Stimulated activated CD4-positive, alpha-beta T cell treated with anti-CD3 and anti-CD28 coated beads, Interleukin-12 subunit alpha, Interleukin-12 subunit beta, amount 100 ng/mL, for 24 hours (primary cell): ENCODE results near the gene MLX.

ENCODE experiments used
- DNase-seq, 2 experiments: peaks; one replicate each; pipeline ENCODE4 v3.0.0-alpha.2; 2020; ENCODE audit warnings: low read depth in 2 of 2

Gene MLX

GRCh38 chr17:42566883-42567573 lies at the start of gene MLX:
Gene MLX (plus strand): TSS chr17:42567100. CDS start chr17:42567125, 25 bp downstream.
- DNase-seq, result peak; percentile 85

GRCh38 chr17:42517516-42517915 lies 49.4 kb upstream of the MLX start:
- peak; percentile 57 to 80 for DNase-seq

- DNase-seq, result no peak
Observed at GRCh38 chr17:42518046-42518754, 48.7 kb upstream of the MLX start.

- no peak for DNase-seq
Observed at GRCh38 chr17:42518755-42519545, 48.0 kb upstream of the MLX start.

- no peak for DNase-seq
Observed at GRCh38 chr17:42519546-42520491, 47.1 kb upstream of the MLX start.

GRCh38 chr17:42520540-42520951 lies 46.4 kb upstream of the MLX start:
- no peak for DNase-seq

- no peak for DNase-seq
Observed at GRCh38 chr17:42521036-42521435, 45.9 kb upstream of the MLX start.

GRCh38 chr17:42521666-42522262 lies 45.1 kb upstream of the MLX start:
- no peak for DNase-seq

GRCh38 chr17:42522263-42522790 lies 44.6 kb upstream of the MLX start:
- DNase-seq, result no peak

- no peak for DNase-seq
Observed at GRCh38 chr17:42522798-42523278, 44.1 kb upstream of the MLX start.

GRCh38 chr17:42525221-42525620 lies 41.7 kb upstream of the MLX start:
- DNase-seq, result no peak

GRCh38 chr17:42526031-42526444 lies 40.9 kb upstream of the MLX start:
- DNase-seq, result no peak

GRCh38 chr17:42527932-42528331 lies 39.0 kb upstream of the MLX start:
- DNase-seq, result no peak

GRCh38 chr17:42529061-42529460 lies 37.8 kb upstream of the MLX start:
- no peak for DNase-seq

GRCh38 chr17:42530952-42531454 lies 35.9 kb upstream of the MLX start:
- DNase-seq, result no peak

GRCh38 chr17:42531455-42532354 lies 35.2 kb upstream of the MLX start:
- peak in 1 of 2 experiments; percentile 29 for DNase-seq

GRCh38 chr17:42535155-42536047 lies 31.5 kb upstream of the MLX start:
- no peak for DNase-seq

GRCh38 chr17:42536048-42536371 lies 30.9 kb upstream of the MLX start, which contains the start of gene NAGLU:
Gene NAGLU (plus strand): TSS chr17:42536241. CDS start chr17:42536273, 32 bp downstream.
- DNase-seq, result peak; percentile 72 to 86
